LoVo (cell line): Measurements from ENCODE around the gene HMGCS1.
"Not testable (repeated sequence)": the region's sequence is repeated elsewhere in the genome, so short reads cannot be mapped to it uniquely, and the experiment has no call there.

Source experiments
- DNase-seq: peaks from one replicate; pipeline ENCODE4 v3.0.0-alpha.2; 2016; ENCODE audit warnings: low spot score

The HMGCS1 gene

DNA sequence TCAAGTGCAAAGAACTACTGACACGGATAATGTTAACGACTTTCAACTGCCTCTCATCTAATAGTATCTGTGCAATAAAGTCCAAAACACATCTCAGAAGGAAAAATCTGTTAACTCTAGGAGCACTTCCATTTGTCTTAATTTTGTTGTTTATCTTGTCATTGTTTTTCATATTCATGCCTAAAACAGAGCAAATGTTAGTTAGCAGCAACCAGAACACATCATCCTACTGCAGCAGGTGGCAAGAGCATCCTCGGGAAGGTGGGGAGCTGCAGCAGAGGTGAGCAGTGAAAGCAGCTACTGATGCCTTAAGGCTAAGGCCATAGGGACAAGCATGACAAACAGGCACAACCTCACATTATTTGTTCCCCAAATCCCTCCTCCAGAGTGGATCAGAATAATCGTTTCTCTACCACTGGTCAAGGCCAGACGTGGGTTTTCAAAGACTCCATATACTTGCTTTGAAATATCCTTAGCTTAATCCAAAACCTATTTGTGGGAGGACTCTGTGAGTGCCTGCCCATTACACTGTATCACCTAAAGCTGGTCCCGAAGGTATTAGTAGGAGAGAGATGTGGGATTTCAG lies 1.0 kb downstream of the HMGCS1 start:
- DNase-seq = no peak

- DNase-seq = no peak
Measured at GRCh38 chr5:43309637-43310036, 3.6 kb downstream of the HMGCS1 start.

DNA sequence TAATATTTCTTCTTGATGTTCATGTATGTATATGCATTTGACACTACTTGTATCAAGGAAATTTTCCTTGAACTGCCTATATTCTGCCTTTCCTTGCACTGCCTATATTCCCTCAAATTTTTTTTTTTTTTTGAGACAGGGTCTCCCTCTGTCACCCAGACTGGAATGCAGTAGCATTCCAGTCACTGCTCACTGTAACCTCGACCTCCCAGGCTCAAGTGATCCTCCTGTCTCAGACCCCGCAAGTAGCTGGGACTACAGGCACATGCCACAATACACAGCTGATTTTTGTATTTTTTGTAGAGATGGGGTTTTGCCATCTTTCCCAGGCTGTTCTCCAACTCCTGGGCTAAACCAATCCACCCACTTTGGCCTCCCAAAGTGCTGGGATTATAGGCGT lies 4.1 kb downstream of the HMGCS1 start:
- DNase-seq = no peak

DNA sequence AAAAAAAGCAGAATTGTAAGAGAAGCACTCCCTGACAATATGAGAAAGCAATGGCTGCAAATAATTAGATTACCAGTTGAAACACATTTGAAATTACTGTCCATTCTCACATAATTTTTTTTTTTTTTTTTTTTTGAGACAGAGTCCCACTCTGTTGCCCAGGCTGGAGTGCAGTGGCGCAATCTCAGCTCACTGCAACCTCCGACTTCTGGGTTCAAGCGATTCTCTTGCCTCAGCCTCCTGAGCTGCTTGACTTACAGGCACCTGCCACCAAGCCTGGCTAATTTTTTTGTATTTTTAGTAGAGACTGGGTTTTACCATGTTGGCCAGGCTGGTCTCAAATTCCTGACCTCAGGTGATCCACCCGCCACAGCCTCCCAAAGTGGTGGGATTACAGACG lies 6.3 kb downstream of the HMGCS1 start:
- not testable (repeated sequence) for DNase-seq

- peak; percentile 73 for DNase-seq
Measured at GRCh38 chr5:43305948-43306565, 7.2 kb downstream of the HMGCS1 start.

GRCh38 chr5:43304525-43304924 lies 8.7 kb downstream of the HMGCS1 start:
- DNase-seq = no peak

DNA sequence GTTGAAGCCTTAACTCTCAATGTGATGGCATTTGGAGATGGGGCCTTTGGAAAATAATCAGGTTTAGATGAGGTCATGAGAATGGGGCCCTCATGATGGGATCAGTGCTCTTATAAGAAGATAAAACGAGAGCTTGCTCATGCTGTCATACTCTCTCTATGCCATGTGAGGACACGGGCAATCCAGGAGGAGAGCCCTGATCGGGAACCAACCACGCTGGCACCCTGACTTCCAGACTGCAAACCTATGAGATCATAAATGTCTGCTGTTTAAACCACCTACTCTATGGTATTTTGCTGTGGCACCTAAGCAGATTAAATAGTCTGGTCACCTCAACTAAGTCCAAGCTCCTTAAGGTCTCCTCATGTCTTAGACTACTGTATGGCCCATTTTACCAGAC lies 10.0 kb downstream of the HMGCS1 start:
- no peak for DNase-seq

DNA sequence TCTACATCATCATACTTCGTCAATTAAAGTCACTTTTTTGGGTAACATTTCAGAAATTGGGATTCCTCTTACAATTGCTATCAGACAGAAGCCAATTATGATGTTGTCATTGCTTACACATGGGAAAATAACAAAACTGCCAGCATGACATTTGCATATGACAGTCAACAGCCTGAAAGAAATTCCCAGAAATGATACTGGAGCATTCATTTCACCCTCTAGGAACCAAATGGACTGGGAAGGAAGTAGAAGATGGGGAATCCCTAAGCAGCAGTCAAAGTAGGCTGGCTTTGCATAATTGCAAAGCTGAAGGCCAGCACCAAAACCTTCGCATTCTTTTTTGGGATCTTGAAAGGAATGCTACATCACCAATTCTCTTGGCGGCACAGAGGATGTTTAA lies 10.7 kb downstream of the HMGCS1 start:
- no peak for DNase-seq

DNA sequence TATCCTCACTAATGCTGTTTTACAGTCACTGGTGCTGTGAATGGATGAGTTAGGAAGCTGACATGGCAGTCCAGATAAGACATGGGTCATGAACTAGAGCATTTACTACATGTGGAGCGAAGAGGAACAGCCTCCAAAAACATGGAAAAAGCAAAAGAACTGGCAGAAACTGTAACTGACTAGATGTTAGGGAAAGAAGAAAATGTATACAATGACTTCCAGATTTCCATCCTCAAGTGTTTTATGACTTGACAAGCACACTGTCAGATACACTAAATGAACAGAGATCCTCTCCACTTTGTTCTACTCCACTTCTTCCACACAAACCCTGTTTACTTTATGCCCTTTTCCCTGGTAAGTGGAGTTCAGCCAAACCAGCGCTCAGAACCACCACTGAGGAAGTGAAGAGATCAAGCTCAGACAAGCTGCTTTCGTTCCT lies 11.5 kb downstream of the HMGCS1 start:
- DNase-seq = no peak

GRCh38 chr5:43300112-43300511 lies 13.1 kb downstream of the HMGCS1 start:
- no peak for DNase-seq

- no peak for DNase-seq
Measured at GRCh38 chr5:43298443-43298842, 14.8 kb downstream of the HMGCS1 start.

GRCh38 chr5:43296835-43297234 lies 16.4 kb downstream of the HMGCS1 start:
- DNase-seq = no peak

DNA sequence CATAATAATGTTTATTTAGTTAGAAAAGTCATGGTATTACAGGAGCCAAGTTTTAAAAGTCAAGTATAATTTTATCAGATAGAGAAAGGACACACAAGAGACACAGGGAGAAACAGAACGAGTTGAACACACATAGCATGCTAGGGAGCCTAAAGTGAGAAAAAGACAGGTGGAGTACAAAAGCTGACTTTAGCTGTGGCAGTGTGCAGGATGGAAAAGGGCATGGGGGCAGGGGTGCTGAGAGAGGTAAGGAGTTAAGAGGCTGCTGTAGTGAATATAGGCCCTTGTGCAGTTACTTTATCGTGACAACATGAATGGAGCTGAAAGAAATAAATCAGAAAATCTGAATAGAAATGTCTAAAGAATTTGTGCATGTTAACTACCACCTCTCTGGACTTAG lies 18.0 kb downstream of the HMGCS1 start:
- DNase-seq = no peak

GRCh38 chr5:43294226-43294625 lies 19.0 kb downstream of the HMGCS1 start:
- no peak for DNase-seq

DNA sequence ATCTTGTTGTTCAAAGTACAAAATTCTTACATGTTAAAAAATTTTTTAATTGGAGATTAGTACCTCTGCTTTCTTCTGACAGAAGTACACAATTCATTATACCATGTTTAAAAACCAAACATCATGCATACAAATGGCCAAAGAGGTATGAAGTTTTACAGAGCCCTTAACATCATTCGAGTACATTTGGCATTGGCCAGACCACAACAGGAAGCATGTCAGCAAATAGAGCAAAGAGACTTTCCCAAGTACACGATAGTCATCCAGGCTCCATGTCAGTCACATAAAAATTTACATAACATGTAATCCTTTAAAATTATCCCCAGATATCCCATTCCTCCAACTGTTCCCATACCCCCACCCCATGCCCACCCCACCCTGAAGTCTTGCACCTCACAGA lies 22.5 kb downstream of the HMGCS1 start:
- no peak for DNase-seq

GRCh38 chr5:43288269-43288831 lies 24.9 kb downstream of the HMGCS1 start:
- no peak for DNase-seq

DNA sequence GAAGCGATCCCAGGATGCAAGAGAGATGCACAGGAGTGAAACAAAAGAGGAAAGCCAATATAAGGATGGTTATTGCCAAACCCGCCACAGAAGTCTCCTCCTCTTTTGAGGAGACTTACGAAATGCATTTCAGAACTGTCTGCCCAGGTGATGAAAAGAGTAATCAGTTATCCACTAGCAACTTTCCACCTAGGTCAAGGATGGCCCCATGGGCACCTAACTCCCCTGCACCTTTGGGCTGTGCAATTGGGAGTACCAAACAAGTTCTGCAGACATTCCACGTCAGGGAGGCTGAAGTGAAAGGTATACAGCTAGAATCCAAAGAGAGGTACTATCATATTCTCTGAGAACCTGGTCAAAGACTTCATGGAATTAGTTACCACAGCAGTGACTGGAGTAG lies 25.7 kb downstream of the HMGCS1 start:
- no peak for DNase-seq

GRCh38 chr5:43286623-43287022 lies 26.6 kb downstream of the HMGCS1 start:
- DNase-seq = no peak

GRCh38 chr5:43281840-43282658 lies 31.2 kb downstream of the HMGCS1 start:
- no peak for DNase-seq

DNA sequence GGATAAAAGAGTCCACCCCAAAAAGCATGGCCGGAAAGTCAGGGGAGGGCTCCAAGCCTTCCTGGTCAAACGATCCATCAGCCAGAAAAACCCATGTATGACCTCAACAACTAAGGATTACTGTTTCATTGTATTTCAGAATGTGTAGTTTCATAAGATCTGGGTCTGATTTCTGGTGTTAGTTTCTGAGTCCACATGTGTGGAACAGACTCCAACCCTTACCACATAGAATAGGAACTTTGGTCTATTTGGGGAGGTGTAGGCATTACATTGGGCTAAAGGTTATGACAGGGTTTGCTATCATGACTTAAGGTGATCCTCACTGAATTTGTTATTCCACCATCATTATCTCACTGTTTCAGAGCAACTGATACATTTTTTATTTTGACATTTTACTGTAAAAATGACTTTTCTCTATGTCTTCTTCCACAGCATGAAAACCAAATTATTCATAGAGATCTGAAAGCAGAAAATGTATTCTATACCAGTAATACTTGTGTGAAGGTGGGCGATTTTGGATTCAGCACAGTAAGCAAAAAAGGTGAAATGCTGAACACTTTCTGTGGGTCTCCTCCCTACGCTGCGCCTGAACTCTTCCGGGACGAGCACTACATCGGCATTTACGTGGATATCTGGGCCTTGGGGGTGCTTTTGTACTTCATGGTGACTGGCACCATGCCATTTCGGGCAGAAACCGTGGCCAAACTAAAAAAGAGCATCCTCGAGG lies 33.5 kb downstream of the HMGCS1 start:
- no peak for DNase-seq

DNA sequence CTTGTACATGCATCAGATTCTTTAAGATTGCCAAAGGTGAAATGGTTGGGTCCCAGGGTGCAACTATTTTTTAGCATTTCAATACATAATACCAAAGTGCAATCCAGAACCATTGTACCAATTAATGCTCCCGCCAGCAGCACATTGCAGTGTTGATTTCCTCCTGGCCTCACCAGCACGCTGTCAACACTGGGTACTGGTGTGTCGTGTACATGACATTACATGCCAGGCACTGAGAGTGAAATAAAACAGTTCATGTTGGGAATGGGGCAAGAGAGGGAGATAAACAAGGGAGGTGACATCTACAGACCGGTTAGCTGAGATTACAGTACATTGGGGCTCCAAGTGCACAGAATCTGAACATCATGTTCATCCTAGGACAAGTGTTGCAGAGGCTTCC lies 37.8 kb downstream of the HMGCS1 start:
- no peak for DNase-seq

DNA sequence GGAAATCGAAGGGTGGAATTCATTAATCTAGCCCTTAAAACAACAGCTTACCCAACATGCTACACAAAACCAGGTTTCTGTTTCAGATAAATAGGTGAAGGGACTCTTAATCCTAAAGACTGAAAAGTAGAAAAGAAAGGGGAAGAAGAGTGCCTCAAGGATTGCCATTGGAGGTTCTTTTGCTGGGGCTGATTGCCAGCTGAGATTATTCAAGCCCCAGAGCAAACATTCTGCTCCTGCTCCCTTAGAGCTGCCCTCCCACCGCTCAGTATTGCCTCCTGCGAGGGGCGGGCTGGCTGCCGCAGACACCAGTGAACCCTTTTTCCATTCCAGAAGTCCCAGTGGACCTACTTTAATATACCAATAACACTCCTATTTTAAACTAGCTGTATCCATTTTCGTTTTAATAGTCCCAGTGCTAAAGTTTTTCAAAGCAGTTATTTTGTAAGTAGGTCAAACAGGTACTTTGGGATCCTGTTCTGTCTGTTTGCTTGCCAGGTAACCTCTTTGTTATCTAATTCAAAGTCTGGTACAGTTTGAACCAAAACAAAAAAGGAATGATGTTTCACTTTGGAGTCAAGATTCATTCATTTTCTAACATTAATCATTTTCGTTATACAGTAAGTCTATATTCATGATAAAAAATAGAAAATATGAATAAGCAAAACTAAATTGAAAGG lies 38.6 kb downstream of the HMGCS1 start:
- DNase-seq = no peak
